Activated CD4-positive, alpha-beta memory T cell treated with anti-CD3 and anti-CD28 coated beads, Interleukin-2, amount 10 ng/mL, durations not matched to agents 7 days and 5 days (primary cell): Measurements from ENCODE around the gene ROPN1L. TPM values are rescaled to one million over a fixed set of nuclear protein-coding genes. Genes with fewer than 3 reads are reported as not detected.

Source experiments
- CTCF ChIA-PET: fragments of 350-600 bp; sonication (Branson Sonifier 250); formaldehyde crosslinking; loops from one replicate; lab custom pipeline; 2021; ENCODE audit warnings: antibody characterized with exemption, inconsistent platforms; lab: Charles Lee
- POLR2A ChIA-PET: fragments of 350-600 bp; sonication (Branson Sonifier 250); formaldehyde crosslinking; loops from one replicate; lab custom pipeline; 2021; ENCODE audit warnings: antibody characterized with exemption; lab: Charles Lee
- DNase-seq: peaks from one replicate; pipeline ENCODE4 v3.0.0-alpha.2; 2020
- H3K27ac Mint-ChIP-seq: one replicate; pipeline ENCODE4 v1.8.0; 2021; ENCODE audit warnings: mild to moderate bottlenecking, mixed read lengths
- H3K27me3 Mint-ChIP-seq: one replicate; pipeline ENCODE4 v1.8.0; 2021; ENCODE audit warnings: mixed read lengths
- H3K36me3 Mint-ChIP-seq: one replicate; pipeline ENCODE4 v1.8.0; 2021; ENCODE audit warnings: low read depth, mixed read lengths
- H3K4me1 Mint-ChIP-seq: one replicate; pipeline ENCODE4 v1.8.0; 2021; ENCODE audit warnings: mixed read lengths
- H3K4me3 Mint-ChIP-seq: one replicate; pipeline ENCODE4 v1.8.0; 2021; ENCODE audit warnings: mild to moderate bottlenecking, mixed read lengths
- H3K9me3 Mint-ChIP-seq: one replicate; pipeline ENCODE4 v1.8.0; 2021; ENCODE audit warnings: mixed read lengths
- total RNA-seq, 2 experiments: library from RNA; stranded (reverse); gene quantifications; one replicate each; pipeline ENCODE4 v1.2.3, GENCODE V29; 2021

The ROPN1L gene
- total RNA-seq, 2 experiments from 2014 or later = 5.5 to 7.5 TPM

DNA sequence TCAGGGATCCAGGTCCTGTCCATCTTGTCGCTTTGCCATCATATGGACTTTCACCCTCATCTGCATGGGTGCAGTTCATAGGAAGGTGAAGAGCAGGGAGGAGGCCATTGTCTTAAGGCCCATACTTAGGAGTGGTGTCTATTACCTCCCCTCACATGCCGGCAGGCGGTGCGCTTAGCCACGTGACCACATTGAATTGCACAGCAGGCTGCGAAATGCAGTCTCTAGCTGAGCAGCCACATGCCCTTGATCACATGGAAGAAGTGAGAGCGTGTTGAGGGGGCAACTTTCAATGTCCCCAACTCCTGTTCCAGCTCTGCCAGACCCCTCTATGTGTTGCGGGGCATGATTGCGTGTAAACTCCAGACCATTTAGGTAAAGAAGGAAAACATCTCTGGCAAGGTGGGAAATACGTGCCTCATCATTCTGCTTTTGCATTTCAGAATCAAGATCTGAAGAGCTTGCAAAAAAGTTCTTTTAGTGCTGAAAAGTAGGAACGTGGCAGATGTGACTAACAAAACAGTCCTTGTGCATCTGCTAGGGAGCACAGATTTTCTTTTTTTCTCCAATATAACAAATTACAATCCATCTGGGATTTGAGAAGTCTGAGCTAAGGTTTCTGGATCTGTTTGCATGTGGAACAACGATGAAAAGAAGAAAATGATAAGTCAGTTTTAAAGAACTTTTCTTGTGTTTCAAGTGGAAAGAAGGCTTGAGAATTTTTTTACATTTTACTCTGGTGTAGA is 34.4 kb downstream of the ROPN1L start:
- CTCF ChIA-PET = no interaction called here
- Mint-ChIP-seq H3K9me3 (no peaks in the 10 kb centered on the region), H3K4me1 (no peaks in the 10 kb centered on the region)

DNA sequence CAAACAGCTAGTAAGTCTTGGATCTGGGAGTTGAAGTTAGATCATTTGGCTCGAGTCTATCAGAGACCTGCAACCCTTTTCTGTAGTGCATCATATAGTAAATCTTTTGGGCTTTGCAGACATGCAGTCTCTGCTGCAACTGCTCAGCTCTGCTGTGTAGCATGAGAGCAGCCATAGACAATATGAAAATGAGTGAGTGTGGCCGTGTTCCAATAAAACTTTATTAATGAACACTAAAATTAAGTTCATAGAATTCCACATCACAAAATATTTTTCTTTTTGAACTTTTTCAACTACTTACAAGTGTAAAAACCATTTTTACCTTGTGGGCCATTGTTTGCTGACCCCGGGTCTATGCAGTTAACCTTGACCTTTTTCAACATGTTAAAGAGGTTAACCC is 35.2 kb downstream of the ROPN1L start:
- ChIA-PET CTCF (no interaction called here), POLR2A (no interaction called here)
- no peak for DNase-seq
- H3K27ac Mint-ChIP-seq = no peak overlapping the region
- no peaks in the 10 kb centered on the region for H3K4me1 Mint-ChIP-seq
- H3K27me3 Mint-ChIP-seq = peaks cover 21% of the 10 kb centered on the region
- no peaks in the 10 kb centered on the region for H3K9me3 Mint-ChIP-seq
- no peak overlapping the region for H3K4me3 Mint-ChIP-seq
- no peaks in the 10 kb centered on the region for H3K36me3 Mint-ChIP-seq

More for the DNA sequence above, 34.4 kb downstream of the ROPN1L start:
- Mint-ChIP-seq H3K27me3 (peaks cover 21% of the 10 kb centered on the region), H3K36me3 (no peaks in the 10 kb centered on the region), H3K27ac (no peak overlapping the region), H3K4me3 (no peak overlapping the region)
- no peak for DNase-seq
- POLR2A ChIA-PET = no interaction called here

DNA sequence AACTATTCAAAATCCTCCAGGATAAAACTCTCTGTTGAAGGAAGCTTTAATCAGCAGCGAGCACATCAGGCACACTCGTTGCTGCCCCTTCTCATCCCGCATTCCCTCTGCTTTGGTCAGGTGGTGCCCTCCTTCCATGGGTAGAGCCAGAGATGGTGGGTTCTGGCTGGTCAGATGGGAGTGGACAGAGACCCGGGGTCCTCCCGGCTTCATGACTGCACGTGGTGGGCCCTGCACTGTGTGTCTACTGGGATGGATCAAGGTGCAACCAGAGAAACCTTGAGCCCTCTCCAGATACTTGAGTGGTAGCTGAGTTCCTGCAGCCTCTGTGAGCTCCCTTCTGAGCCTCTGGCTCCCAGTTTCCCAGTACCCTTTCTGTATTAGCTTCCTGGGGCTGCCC is 36.3 kb downstream of the ROPN1L start:
- POLR2A ChIA-PET = interaction anchor here (1.4 kb wide), 1 partner anchor 11 kb away, joined by 3 read pairs; no protein-coding TSS in a partner anchor
- H3K4me1 Mint-ChIP-seq = no peaks in the 10 kb centered on the region
- no peaks in the 10 kb centered on the region for H3K9me3 Mint-ChIP-seq
- no peak overlapping the region for H3K4me3 Mint-ChIP-seq
- CTCF ChIA-PET = no interaction called here
- H3K27me3 Mint-ChIP-seq = peaks cover 19% of the 10 kb centered on the region
- H3K27ac Mint-ChIP-seq = no peak overlapping the region
- H3K36me3 Mint-ChIP-seq = no peaks in the 10 kb centered on the region
- DNase-seq = no peak

DNA sequence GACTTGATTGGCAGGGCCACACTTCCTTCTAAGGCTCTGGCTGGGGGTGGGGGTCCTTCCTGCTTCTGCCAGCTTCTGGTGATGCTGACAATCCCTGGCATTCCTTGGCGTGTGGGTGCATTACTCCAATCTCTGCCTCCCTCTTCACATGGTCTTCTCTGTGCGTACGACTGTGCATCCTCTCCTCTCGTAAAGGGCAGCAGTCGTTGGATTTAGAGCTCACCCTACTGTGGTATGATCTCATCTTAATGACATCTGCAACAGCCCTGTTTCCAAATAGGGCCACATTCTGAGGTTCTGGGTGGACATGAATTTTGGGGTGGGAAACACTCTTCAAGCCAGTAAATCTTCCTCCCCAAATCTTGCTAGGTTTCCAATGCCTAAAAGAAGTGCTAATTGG is 36.8 kb downstream of the ROPN1L start:
- ChIA-PET POLR2A (interaction anchor here (1.4 kb wide), 1 partner anchor 11 kb away, joined by 3 read pairs; no protein-coding TSS in a partner anchor), CTCF (no interaction called here)
- no peak for DNase-seq
- H3K4me3 Mint-ChIP-seq = no peak overlapping the region
- H3K27me3 Mint-ChIP-seq = peaks cover 16% of the 10 kb centered on the region
- H3K27ac Mint-ChIP-seq = no peak overlapping the region
- no peaks in the 10 kb centered on the region for H3K4me1 Mint-ChIP-seq
- no peaks in the 10 kb centered on the region for H3K36me3 Mint-ChIP-seq
- H3K9me3 Mint-ChIP-seq = no peaks in the 10 kb centered on the region

DNA sequence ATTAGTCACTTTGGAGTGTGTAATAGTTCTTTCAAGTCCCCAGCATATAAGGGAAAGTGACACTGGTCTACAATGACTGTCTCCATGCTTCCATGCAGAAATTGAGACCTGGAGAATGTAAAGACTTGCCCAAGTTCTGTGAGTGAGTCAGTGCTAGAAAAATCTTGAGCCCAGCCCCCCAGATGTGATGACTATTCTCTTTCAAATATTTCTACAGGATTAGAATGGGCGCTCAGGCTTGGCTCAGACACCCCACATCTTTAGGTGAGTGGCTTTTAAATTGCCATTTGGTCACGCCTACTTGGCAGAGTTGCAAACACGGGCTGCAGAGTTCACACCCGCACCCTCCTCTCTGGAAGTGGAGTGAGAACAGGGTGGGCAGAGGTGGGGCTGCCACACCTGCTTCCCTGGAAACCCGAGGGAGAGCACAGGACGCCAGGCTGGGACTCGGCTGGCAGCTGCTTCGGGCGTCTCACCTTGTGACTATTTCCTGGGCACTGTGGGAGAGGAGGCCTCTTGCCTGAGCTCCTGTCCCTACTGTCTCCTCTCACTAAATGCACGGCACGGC is 37.6 kb downstream of the ROPN1L start:
- CTCF ChIA-PET = interaction anchor here (0.7 kb wide), 1 partner anchor 11 kb away, joined by 3 read pairs; no protein-coding TSS in a partner anchor
- H3K27ac Mint-ChIP-seq = no peak overlapping the region
- H3K9me3 Mint-ChIP-seq = no peaks in the 10 kb centered on the region

DNA sequence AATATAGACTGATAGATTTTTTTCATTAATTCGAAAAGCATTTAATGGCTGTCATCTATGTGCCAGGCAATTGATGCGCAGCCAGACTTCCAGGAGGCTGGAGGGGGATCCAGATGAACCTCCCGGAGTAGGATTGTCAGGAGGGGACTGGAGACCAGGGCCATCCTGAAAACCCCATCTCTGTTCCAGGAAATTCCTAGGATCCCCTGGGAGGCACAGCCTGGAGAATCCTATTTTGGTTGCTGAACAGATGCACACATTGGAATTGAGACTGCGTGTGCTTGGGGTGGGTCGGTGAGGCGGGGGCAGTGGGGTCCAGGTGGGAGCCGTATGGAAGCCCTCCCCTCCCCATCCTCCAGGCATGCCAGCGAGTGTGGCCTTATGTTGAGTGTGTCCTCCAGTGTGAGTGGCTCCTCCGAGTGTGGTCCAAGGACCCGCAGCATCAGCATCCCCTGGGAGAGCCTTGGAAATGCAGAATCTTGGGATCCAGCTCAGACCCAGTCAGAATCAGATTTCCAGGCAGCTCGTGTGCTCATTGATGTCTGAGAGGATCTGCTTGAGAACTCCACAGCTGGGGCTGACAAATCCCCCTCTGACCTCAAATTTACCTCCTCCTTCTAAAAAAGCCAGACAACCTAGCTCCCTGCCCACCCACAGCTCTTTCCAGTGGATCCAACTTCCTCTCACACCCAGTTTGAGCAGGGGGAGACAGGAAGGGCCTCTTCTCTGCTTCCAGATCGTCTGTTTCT is 38.7 kb downstream of the ROPN1L start:
- H3K27ac Mint-ChIP-seq = no peak overlapping the region
- ChIA-PET CTCF (no interaction called here), POLR2A (no interaction called here)

More for the DNA sequence above, 37.6 kb downstream of the ROPN1L start:
- POLR2A ChIA-PET = no interaction called here
- Mint-ChIP-seq H3K36me3 (no peaks in the 10 kb centered on the region), H3K4me3 (no peak overlapping the region), H3K27me3 (peaks cover 14% of the 10 kb centered on the region), H3K4me1 (no peaks in the 10 kb centered on the region)
- DNase-seq = no peak

DNA sequence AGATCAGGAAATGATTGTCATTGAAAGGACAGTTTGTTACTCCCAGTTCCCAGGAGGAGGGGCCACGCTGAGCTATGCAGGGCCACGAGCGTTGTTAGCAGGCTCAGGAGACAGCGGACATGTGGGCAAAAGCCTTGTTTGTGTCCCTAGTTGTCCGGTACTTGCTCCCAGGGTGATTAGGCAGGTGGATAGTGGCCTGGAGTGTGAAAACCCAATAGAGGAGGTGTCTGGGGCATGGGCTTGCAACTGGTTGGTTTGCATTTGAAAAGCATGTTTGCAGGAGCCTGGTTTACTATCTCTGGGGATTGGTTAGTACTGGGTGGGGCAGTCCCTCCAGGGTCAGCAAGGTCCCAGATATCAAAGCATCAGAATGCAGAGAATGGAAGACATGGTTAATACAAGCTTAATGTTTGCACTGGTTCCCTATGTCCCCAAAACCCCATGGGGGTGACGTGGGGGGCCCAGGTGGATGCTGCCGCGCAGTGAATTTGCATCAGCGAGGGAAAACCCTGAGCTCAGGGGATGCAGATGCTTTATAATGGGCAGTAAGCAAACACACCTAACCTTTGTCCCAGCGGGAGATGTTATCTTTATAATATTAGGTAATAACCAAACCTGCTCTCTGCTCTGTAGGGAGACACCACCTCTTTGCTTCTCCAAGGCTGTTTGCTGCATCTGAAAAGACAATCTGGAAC is 39.7 kb downstream of the ROPN1L start:
- Mint-ChIP-seq H3K9me3 (no peaks in the 10 kb centered on the region), H3K4me1 (peaks cover 12% of the 10 kb centered on the region), H3K27me3 (peaks cover 9% of the 10 kb centered on the region), H3K27ac (no peak overlapping the region), H3K36me3 (no peaks in the 10 kb centered on the region), H3K4me3 (no peak overlapping the region)
- DNase-seq = no peak
- ChIA-PET POLR2A (no interaction called here), CTCF (no interaction called here)

More for the DNA sequence above, 38.7 kb downstream of the ROPN1L start:
- Mint-ChIP-seq H3K4me1 (peaks cover 8% of the 10 kb centered on the region), H3K27me3 (peaks cover 14% of the 10 kb centered on the region), H3K9me3 (no peaks in the 10 kb centered on the region), H3K36me3 (no peaks in the 10 kb centered on the region), H3K4me3 (no peak overlapping the region)
- DNase-seq = no peak

DNA sequence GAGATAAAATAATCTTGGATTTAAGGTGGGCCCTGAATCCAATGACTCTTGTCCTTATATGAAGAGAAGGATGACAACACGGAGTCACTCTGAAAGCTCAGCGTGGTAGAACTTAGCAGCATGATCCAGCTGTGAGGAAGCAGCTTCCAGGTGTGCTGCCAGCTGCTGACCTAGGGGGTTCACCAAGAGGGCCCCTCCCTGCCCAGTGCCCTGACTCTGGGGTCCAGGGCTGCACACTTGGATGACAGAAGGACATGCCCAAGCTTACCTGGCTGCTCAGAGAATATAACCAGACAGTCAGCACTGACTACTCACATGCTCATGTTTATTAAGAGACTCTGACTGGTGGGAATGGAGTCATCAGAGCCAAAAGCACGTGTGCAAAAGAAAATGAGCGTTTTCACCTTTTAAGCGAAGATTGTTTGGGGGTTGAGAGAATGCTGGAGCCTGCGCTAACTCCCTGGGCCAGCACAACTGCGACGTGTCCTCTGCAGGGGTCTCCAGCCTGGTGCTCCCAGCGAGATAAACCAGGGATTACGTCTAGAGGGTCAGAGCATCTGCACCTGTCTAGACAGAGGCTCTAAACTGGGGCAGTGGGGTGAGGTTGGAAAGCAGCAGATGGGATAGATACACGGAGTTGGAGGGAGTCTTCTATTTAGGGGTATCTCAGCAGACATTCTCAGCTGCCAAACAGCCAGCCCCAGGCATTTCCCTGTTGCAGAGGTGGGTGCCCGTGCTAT is 41.3 kb downstream of the ROPN1L start:
- Mint-ChIP-seq H3K27ac (no peak overlapping the region), H3K36me3 (no peaks in the 10 kb centered on the region), H3K4me3 (no peak overlapping the region), H3K9me3 (no peaks in the 10 kb centered on the region), H3K4me1 (peaks cover 20% of the 10 kb centered on the region), H3K27me3 (peaks cover 5% of the 10 kb centered on the region)
- CTCF ChIA-PET = no interaction called here
- POLR2A ChIA-PET = interaction anchor here (0.6 kb wide), 1 partner anchor 44 kb away, joined by 3 read pairs; no protein-coding TSS in a partner anchor
- DNase-seq = no peak

DNA sequence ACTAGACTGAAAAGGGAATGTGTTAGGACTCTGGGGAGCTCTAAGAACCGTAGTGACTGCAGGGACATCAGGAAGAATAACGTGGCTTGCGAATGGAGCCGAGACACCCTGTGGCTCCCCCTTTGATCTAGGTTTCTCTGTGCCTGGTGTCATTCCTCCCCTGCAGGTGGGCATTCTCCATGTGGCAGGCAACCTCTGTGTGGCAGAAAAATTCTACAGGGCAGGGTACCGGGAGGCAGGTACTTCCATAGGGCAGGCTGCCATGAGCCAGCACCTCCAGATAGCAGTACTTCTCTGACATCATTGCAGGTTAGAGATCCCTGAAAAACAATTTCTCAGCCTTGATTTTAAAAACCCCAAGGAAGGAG is 43.1 kb downstream of the ROPN1L start:
- Mint-ChIP-seq H3K27ac (no peak overlapping the region), H3K9me3 (no peaks in the 10 kb centered on the region), H3K4me1 (peaks cover 38% of the 10 kb centered on the region), H3K4me3 (no peak overlapping the region), H3K27me3 (peaks cover 5% of the 10 kb centered on the region), H3K36me3 (no peaks in the 10 kb centered on the region)
- CTCF ChIA-PET = no interaction called here
- POLR2A ChIA-PET = no interaction called here
- DNase-seq = no peak

DNA sequence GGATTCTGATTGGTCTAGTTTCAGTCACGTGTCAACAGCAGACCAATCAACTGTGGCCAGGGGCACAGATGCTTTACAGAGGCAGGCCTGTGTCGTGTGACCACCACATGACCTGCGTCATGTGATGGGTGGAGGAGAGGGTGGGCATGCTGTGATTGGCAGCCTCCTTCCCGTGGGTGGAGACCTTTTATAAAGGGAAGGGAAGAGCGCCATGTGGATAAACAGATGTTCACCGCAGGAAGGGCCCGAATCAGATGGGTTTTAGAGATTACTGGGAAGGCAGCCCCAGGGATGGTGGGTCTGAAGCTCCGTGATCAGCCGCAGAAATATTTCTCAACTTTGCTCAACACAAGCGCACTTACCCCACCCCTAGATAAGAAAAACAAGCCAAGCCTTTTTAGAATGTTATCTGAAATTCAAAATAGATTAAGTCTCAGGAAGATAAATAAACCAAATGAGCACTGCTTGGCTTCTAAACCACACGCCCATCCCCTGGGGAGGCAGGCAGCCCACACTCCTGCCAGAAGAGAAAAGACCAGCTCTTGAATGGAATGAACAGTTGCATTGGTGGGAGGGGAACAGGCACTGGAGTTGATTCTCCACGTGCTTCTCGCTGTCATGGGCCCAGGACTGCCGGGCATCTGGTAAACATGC is 43.6 kb downstream of the ROPN1L start:
- CTCF ChIA-PET = no interaction called here

DNA sequence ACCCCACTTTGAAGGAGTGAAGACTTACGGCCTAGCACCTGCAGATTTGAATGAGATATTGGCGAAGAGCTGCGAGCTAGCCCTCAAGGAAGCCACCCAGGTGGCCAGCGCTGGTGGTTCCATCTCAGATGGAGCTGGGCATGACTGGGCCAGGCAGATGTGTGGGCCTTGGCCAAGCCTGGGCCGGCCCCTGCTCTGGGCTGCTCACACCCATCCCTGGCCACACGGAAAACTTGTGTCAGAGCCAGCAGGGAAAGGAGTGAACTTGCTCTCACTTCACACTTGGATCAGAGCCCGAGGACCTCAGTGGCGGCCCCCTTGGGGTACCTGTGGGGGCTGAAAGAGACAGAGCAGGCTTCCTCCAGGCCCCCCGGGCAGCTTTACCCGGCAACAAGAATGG is 44.2 kb downstream of the ROPN1L start:
- Mint-ChIP-seq H3K27me3 (peaks cover 5% of the 10 kb centered on the region), H3K27ac (no peak overlapping the region), H3K4me1 (peaks cover 50% of the 10 kb centered on the region), H3K36me3 (no peaks in the 10 kb centered on the region), H3K4me3 (no peak overlapping the region), H3K9me3 (no peaks in the 10 kb centered on the region)
- ChIA-PET POLR2A (no interaction called here), CTCF (no interaction called here)
- DNase-seq = no peak

More for the DNA sequence above, 43.6 kb downstream of the ROPN1L start:
- H3K36me3 Mint-ChIP-seq = no peaks in the 10 kb centered on the region
- H3K9me3 Mint-ChIP-seq = no peaks in the 10 kb centered on the region
- DNase-seq = no peak
- H3K27me3 Mint-ChIP-seq = peaks cover 5% of the 10 kb centered on the region
- H3K4me1 Mint-ChIP-seq = peaks cover 43% of the 10 kb centered on the region
- H3K4me3 Mint-ChIP-seq = no peak overlapping the region
- H3K27ac Mint-ChIP-seq = no peak overlapping the region
- POLR2A ChIA-PET = no interaction called here
